Stimulated activated CD8-positive, alpha-beta memory T cell treated with anti-CD3 and anti-CD28 coated beads, Interleukin-4, amount 100 ng/mL, for 24 hours (primary cell): ENCODE measurements around the gene TMEM214.
"Not testable (repeated sequence)": the region's sequence is repeated elsewhere in the genome, so short reads cannot be mapped to it uniquely, and the experiment has no call there.

ENCODE experiments used
- DNase-seq: peaks from one replicate; pipeline ENCODE4 v3.0.0-alpha.2; 2020; ENCODE audit warnings: low read depth

The TMEM214 gene

DNA sequence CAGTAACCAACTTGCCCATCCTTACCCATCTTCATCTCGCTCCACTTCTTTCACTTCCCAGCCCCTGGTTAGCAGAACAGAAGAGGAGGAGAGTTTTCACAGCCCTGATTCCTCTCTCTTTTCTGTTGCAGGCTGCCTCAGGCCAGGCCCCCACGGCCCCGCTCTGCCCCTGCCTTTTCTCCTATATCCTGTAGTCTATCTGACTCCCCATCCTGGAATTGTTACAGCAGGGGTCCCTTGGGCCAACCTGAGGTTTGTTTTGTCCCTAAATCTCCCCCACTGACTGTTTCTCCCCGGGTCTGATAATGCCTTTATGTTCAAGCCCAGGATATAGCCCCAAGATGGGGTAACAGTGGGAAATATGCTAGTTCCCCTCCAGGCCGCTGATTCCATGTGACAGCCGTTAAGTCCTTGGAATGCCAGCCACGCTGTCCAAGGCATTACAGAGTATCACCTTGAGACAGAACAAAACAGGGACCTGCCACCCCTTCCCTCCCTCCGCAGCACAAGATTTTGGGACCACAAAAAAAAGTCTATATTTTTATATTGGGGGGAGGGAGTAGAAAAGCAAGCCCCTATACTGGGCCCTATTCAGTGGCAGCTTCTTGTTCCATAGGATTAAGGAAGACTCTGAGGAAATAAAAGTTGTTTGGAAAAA lies 37.3 kb downstream of the TMEM214 start:
- DNase-seq, result no peak

DNA sequence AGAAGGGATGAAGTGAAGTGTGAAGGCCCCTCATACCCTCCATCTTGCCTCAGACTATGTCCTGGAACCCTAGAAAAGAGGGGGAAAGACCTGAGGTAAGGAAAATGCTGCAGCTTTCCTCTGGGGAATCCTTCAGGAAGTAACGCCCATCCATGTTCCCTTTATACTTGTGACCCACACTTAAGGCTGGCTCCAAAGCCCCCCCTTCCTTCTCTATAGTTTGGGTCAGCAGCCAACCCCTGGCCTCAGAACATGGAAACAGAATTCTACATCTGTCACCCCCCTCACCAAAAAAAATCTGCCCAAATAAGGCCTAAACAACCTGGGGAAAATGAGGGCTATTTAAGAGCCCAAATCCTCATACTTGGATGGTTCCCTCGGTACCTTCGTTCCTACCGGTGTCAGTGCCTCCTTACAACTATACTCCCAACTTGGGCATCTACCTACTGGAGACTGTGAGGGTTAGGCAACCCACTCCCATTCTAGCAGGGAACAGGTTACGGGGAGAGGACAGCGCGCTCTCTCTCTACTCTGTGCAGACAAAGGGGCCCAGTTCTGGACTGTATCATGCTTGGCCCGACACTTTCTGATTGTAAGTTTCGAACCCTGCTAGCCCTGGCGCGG lies 38.0 kb downstream of the TMEM214 start:
- no peak for DNase-seq

DNA sequence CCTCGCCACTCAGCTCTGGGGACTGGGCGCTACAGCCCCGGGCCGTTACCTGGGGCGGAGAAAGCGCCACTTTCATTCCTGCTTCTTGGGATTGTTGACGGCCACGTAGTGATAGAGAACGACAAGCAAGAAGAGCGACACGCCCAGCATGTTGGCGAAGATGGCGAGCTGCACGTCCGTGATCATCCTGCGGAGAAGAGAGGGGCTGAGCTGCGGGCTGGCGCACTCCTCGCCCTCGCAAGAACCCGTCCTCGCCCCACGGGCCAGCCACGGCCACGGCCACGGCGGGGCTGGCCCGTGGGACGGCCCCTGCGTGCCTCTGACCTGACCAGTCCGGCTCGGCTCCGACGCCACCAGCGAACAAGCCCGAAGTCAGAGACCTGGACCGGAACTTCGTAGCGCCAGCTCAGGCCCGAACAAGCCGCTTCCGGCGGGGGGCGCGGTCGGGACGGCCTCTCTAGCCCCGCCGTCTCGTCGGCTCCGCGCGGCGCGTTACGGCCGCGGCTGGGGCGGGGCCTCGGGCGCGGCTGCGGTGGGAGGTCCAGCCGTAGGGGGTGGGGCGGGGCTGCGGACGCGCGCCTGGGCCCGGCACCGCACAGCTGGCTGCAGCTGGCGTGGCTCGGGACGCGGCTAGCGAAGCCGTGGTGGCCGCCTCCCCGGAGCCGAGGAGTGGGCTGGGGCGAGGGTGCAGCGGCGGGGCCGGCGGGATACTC lies 38.7 kb downstream of the TMEM214 start, which contains the start of gene OST4:
TSS of gene OST4 (minus strand) at position 378 of the 713 bp plus-strand sequence.
- peak; percentile 91 for DNase-seq

DNA sequence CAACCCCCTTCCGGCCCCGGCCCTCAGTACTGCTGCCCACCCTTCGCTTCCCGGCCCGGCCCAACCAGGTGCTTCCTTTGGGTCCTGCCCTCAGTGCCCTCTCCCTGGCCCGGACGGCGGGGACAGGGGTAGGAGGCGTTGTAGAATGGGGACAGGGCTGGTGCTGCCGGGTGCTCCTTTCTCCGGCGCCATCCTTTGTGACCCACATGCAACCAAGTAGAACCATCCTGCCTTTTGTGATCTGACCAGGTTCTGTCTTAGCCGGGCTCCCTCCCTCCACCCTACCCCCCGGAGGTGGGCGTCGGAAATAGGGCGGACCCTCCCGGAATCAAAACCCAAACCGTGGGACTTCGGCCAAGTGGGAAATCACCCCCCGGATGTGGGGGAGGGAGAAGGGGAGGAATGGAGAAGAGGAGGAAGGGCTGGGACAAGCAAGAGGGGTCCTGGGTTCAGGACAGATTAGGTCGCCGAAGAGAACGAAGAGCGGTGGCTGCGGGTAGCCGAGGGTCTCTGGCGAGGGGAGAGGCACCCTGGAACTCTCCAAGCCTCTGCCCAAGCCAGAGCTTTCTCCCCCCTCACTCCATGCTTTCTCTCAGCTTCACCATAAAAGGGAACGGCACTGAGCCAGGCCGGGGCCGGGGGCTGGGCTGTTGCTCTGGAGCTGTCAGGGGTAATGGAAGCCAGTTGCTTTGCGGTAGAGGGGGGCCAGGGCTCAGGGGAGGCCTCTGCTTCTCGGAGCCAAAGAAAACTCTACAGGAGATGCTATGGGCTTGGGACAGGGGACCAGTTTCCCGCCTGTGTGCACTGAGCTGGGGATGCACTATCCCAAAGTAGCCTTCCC lies 39.4 kb downstream of the TMEM214 start:
- peak; percentile 33 for DNase-seq

DNA sequence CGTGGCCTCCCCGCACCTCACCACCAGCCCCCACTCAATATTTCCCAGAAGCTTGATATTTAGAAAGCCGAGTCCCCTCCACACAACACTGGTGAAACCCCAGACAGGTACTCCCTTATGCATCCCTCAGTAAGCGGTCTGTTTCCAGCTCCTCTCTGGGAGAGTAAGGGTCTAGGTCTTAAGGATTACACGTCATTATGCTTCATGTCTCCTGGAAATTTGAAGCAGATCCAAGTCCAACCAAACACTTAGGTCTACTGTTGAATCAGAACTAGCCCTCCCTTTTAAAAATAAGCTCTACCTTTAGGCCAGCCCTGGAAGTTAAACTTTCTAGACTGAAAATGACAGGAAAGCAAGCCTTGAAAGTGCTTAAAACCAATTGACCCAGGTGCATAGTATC lies 40.2 kb downstream of the TMEM214 start:
- no peak for DNase-seq

DNA sequence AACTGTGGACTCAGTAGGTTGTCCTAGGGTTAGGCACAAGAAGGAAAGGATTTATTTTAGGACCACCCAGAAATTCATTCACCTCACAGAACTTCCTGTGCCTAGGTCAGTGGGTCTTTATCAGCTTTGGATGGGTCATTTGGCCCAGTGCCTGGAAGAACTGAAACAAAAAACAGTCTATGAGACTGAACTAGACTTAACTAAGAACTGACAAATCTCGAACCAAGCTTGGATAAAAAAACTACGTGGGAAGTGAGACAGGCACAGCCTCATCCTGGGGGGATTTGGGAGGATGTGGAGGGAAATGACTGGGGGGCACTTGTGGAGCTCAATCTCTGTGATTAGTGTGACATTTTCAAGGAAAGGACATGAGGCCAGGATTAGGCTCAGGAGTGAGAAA lies 41.0 kb downstream of the TMEM214 start:
- no peak for DNase-seq

DNA sequence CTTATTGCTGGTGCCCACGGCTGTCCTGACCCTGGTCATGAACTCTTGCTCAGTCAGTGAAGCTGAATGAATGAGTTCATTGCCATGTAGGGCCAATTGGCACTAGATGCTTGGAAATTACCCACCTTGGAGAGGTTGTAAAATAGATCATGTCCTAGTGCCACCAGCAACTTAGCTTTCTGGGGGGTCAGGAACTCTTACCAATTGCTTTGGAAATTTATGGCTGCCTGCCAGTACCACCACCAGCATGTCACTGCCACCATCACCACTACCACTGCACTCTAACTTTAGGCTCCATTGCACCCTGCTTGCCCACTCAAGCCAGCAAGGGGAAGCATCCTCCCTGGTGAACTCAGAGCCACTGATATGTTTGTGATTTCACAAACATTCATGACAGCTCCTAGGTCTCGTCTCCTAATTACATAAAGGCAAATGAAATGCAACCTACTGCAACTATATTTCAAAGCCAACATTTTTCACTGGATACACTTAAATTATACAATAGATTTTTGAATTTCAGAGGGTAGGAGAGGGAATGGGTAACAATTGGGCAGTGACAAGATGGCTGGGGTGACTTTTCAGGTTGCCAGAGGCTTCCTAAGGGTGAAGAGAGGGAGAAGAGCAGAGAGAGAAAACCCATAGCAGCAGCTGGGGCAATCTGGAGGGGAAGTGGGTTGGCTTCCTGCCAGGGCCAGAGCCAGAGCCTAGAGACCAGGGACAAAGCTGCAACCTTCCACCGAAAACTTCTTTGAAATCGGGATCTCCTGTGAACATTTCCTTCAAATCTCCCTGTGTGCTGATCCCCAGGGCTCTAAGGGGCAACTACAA lies 42.2 kb downstream of the TMEM214 start:
- DNase-seq, result no peak

DNA sequence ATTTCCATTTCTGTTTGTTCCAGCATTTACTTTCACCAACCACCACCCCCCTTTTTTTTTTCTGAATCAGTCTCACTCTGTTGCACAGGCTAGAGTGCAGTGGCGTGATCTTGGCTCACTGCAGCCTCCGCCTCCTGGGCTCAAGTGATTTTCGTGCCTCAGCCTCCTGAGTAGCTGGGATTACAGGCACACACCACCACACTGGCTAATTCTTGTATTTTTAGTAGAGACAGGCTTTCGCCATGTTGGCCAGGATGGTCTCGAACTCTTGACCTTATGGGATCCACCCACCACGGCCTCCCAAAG lies 42.8 kb downstream of the TMEM214 start:
- not testable (repeated sequence) for DNase-seq

DNA sequence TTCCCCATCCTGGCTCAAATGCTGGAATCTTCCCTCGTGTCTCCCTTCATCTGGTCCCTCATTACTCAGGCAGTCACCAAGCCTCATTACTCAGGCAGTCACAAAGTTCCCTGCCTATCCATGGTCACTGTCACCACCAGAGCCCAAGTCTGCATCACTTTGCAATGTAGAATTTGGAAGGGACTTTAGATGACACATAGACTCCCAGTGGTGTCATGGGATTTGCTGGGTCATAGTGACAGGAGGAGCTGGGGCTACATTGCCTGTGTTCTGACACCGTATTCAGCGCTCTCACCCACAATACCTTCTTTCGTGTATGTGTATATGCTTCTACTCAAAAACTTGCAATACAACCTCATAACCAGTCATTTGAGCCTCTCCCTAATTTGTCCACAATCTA lies 43.6 kb downstream of the TMEM214 start:
- DNase-seq, result no peak

DNA sequence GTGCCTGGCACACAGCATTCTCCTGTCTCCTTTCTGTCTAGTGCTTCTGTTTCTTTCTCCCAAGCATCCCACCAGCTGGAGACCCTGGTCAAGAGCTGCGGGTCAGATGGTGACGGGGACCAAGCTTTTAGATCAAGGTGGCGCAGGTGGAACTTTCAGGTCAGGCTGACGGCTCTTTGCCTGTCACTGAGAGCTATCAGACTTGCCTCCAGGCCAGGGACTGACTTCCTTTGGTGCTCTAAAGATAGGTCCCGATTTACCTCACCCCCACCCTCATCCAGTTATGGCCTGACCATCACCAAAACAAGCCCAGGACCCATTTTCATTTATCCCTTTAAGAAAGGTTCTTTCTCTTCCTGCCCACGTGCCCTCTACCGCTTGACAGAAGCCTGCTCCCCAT lies 44.5 kb downstream of the TMEM214 start:
- no peak for DNase-seq

DNA sequence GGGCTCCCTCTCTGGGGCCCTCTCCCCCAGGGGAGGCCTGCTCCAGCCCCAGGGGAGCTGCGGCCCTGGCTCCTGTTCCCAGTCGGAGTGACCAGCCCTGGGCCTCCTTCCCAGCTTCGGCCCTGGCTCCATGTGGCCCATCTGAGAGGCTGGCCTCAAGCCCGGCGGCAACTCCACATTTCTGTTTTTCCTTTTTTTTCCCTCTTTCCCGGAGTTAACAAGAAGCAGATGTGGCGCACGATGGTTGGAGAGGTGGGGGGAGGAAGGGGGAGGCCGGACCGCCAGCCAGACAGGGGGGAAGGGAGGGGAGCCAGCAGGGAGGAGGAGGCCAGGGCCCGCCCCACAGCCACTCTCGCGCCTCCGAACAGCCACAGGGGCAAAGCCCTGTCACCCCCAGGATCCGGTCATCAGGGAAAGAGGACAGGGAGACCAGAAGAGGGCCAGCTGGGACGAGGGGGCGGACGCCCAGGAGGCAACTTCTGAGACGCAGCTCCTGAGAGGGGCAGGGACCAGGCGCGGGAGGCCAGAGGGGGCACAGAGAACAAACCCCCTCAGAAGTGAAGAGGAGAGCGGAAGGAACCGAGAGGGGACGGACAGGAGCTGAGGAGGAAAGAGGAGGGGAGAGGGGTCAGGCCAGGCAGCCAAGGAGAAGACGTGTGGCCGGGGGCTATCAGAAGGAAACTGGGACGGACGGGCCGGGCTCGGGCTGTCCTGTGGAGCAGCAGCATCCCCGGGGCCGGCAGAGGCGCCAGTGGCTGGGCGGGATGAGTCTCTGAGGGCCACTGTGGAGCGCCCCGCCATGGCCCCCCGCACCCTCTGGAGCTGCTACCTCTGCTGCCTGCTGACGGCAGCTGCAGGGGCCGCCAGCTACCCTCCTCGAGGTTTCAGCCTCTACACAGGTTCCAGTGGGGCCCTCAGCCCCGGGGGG lies 45.8 kb downstream of the TMEM214 start, which contains the start of gene EMILIN1:
TSS of gene EMILIN1 (plus strand) at position 349 of the 928 bp plus-strand sequence. CDS start at position 800, 451 bp downstream.
- DNase-seq, result no peak

DNA sequence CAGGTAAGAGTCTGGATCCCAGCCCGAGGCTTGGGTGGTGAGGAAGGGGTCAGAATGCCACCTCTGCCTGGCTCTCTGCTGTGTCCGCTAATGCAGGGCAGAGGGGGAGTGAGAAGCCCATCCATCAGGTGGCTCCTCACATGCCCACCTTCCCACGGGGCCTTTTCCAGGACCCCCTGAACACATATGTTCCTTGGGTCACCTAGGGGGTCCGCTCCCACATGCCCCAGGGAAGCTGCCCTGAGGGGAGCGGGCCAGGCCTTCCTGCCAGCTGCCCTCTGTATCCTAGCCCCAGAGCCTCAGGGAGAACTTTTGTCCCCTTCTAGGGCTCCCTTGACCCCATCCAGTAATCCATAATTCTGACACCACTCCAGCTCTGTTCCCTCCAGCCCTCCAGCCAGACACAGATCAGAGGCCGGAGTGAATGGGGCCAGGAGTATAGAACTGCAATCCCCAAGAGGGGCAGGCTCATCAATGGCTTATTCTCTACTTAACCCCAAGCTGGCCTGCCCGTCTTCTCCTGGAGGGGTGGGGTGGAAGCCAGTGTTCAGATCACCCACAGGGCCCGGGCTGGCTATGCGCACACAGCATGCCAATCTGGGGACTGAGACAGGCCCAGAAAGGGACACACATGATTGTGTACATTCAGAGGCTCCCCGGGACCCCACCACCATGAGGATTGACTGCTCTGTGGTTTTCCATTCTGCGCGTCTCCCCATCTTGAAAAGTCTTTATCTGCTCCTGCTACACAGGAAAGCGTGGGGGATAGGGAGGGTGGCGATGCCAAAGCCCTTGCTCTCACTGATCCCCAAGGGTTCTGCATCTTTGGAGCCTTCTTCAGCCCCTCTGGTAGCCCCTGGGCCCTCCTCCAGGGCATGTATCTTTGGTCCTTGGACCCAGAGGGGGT lies 46.7 kb downstream of the TMEM214 start:
- DNase-seq, result no peak

DNA sequence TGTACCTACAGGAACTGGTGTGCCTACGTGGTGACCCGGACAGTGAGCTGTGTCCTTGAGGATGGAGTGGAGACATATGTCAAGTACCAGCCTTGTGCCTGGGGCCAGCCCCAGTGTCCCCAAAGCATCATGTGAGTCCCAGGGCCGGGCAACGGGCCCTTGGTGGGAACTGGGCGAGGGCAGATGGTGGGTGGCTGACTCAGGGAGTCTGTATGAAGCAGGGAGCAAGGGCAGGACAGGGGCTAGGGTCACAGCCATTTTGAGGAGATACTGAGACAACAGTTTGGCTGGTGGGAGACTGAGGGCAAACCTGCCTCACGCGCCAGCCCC lies 47.3 kb downstream of the TMEM214 start:
- no peak for DNase-seq

DNA sequence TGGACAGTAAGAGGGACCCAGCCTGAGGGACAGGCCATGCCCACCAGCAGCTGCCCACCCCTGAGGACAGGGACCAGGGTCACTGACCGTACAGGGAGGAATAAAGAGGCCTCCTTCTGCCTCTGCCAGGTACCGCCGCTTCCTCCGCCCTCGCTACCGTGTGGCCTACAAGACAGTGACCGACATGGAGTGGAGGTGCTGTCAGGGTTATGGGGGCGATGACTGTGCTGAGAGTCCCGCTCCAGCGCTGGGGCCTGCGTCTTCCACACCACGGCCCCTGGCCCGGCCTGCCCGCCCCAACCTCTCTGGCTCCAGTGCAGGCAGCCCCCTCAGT lies 47.8 kb downstream of the TMEM214 start:
- no peak for DNase-seq

DNA sequence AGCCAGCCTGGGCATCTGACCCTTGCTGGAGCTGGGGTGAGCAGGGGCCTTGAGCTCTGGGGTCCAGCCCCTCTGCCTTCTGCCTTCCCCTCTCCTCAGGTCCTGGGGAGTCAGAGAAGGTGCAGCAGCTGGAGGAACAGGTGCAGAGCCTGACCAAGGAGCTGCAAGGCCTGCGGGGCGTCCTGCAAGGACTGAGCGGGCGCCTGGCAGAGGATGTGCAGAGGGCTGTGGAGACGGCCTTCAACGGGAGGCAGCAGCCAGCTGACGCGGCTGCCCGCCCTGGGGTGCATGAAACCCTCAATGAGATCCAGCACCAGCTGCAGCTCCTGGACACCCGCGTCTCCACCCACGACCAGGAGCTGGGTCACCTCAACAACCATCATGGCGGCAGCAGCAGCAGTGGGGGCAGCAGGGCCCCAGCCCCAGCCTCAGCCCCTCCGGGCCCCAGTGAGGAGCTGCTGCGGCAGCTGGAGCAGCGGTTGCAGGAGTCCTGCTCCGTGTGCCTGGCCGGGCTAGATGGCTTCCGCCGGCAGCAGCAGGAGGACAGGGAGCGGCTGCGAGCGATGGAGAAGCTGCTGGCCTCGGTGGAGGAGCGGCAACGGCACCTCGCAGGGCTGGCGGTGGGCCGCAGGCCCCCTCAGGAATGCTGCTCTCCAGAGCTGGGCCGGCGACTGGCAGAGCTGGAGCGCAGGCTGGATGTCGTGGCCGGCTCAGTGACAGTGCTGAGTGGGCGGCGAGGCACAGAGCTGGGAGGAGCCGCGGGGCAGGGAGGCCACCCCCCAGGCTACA lies 49.4 kb downstream of the TMEM214 start:
- DNase-seq, result no peak

DNA sequence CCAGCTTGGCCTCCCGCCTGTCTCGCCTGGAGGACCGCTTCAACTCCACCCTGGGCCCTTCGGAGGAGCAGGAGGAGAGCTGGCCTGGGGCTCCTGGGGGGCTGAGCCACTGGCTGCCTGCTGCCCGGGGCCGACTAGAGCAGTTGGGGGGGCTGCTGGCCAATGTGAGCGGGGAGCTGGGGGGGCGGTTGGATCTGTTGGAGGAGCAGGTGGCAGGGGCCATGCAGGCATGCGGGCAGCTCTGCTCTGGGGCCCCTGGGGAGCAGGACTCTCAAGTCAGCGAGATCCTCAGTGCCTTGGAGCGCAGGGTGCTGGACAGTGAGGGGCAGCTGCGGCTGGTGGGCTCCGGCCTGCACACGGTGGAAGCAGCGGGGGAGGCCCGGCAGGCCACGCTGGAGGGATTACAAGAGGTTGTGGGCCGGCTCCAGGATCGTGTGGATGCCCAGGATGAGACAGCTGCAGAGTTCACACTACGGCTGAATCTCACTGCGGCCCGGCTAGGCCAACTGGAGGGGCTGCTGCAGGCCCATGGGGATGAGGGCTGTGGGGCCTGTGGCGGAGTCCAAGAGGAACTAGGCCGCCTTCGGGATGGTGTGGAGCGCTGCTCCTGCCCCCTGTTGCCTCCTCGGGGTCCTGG lies 50.1 kb downstream of the TMEM214 start:
- DNase-seq, result no peak

DNA sequence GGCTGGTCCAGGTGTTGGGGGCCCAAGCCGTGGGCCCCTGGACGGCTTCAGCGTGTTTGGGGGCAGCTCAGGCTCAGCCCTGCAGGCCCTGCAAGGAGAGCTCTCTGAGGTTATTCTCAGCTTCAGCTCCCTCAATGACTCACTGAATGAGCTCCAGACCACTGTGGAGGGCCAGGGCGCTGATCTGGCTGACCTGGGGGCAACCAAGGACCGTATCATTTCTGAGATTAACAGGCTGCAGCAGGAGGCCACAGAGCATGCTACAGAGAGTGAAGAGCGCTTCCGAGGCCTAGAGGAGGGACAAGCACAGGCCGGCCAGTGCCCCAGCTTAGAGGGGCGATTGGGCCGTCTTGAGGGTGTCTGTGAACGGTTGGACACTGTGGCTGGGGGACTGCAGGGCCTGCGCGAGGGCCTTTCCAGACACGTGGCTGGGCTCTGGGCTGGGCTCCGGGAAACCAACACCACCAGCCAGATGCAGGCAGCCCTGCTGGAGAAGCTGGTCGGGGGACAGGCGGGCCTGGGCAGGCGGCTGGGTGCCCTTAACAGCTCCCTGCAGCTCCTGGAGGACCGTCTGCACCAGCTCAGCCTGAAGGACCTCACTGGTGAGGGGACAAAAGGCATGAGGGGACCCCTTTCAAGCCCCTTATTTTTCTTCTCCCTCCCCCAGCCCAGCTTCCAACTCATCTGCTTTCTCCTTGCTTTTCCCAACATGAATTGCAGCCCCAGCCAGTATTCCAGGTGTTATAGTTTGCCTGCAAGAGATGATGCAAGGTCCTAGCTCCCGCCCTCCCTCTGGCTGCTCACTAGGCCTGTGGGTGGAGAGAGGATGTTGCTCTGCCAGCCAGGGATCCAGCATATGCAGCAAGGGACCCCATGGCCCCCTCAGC lies 50.9 kb downstream of the TMEM214 start:
- no peak for DNase-seq
